ENCODE data around the gene VEGFB.

The VEGFB gene

GRCh38 chr11:64247729-64248531 is 13.5 kb downstream of the VEGFB start:
- no peak for DNase-seq (ENCODE audit: low read depth)

DNA sequence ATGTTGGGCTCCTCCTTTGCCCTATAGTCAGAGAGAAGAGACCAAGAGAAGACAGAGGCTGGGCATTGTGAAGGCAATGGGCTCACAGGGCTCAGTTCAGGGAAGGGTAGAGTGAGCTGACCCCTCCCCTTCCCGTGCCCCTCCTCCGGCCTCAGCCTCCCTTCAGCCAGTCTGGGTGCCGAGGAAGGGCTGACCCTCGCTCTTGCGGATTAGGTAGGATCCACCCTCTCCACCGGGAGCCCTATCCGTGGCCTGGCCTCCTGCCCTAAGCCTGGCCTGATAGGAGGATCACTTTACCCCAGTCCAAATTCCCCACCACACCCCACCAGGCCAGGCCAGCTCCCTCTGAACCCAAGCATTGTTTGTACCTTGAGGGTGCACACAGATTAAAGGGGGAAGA is 14.2 kb downstream of the VEGFB start:
- no peak for DNase-seq (ENCODE audit: low read depth)

- no peak for DNase-seq (ENCODE audit: low read depth)
Observed at GRCh38 chr11:64249038-64249437, 14.7 kb downstream of the VEGFB start.

DNA sequence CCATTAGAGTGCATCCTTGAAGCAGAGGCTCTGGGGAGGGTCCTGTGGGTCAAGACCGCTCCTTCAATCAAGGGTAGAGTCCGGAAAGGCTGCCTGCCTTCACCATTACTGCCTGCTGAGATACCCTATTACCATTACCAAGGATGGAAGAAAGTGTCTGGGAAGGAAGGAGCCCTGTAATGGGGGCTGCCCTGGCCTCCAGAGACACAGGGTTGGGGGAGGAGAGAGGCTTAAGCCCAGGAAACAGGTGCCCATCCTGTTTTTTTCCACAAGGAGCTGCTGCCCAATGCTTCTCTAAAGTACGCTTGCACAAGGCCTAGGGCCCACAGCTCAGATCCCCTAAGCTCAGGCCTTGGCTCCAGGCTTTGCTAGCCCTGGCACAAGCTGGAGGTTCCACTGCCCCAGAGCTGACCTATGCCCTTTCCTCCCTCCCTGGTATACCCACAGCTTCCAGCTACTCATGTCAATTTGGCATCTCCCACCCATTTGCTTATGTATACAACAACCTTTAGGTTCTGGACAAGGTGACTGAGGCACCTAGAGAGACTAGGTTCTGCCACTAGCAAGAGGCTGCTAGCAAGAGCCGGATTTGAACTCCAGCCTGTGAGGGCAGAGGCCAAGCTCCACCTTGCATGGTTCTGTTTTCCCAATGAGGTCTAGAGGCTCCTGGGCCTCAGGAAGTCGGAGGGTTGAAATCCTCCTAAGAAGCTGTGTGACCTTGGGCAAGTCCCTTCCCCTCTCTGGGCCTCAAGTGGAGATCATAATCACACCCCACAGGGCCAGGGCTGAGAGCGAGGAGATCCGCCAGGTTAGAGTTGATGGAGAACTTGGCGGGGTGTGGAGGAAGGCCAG is 15.4 kb downstream of the VEGFB start:
- DNase-seq (ENCODE audit: low read depth): no peak

DNA sequence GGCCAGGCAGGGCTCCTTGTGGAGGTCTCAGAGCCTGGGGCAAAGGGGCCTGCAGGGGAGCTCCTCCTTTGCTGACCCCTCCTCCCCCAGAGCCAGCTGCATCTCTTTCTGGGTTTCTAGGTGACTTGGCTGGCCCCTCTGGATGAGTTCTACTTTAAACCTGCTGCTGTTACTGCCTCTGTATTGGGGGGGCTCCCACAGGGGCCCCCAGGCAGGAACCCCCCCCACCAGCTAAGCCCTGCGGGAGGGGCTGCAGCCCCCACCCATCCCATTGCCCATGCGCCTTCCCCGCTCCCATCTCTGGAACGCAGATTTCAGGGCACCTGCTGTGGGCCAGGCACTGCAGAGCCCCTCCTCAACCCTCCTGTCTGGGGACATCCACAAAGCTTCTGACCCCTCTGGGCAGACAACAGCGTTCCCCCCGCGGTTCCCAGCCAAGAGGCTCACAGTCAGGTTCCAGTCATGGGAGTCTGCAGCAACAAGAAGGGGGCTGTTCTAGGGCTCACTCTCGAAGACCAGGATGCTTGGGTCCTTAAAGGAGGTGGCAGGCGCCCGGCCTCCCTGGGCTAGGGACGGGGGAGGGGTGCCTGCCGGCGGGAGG is 16.1 kb downstream of the VEGFB start:
- no peak for DNase-seq (ENCODE audit: low read depth)

DNA sequence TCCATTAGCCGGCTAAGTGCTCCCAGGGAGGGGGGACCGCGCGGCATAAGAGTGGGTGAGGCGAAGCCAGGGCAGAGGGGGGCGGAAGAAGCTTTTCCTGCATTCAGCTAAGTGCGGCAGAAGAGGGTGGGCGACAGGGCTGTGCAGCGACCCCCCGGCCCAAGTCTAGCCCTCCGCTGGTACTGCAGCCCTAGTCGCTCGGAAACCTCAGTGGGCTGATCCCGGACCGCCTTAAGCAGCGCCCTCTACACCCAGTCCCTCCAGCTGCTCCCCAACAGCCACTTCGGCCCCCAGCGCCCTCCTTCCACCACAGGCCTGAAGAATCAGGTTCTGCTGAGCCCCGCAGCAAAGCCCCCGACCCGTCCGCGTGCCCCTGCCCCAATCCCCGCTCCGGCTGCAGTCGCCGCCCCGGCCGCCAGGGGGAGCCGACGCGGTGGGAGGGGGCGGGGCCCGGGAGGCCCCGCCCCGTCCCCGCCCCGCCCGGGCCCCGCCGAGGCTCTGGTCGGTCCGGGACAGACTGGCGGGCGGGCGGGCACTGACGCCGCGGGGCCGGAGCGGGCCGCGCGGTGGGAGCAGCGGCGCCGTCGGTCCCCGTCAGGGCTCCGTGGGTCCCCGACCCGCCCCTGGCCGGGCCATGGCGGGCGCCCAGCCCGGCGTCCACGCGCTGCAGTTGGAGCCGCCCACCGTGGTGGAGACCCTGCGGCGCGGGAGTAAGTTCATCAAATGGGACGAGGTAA is 16.8 kb downstream of the VEGFB start, which contains the start of gene PLCB3:
PLCB3 (plus strand) TSS at position 515 of the 737 bp plus-strand sequence; CDS start at position 635, 120 bp downstream.
- DNase-seq (ENCODE audit: low read depth): peak; percentile 65

DNA sequence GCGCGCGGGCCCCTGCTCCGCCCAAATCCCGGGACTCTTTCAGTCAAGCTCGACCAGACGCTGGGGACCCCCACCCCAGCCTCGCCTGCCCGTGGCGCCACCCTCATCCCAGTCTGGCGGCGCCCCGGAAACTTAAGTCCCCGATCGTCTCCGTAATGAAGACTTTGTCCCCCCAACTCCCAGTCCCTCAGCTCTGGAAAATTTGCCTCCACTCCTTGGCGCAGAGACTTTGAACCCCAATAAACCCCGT is 17.3 kb downstream of the VEGFB start:
- DNase-seq (ENCODE audit: low read depth): no peak

DNA sequence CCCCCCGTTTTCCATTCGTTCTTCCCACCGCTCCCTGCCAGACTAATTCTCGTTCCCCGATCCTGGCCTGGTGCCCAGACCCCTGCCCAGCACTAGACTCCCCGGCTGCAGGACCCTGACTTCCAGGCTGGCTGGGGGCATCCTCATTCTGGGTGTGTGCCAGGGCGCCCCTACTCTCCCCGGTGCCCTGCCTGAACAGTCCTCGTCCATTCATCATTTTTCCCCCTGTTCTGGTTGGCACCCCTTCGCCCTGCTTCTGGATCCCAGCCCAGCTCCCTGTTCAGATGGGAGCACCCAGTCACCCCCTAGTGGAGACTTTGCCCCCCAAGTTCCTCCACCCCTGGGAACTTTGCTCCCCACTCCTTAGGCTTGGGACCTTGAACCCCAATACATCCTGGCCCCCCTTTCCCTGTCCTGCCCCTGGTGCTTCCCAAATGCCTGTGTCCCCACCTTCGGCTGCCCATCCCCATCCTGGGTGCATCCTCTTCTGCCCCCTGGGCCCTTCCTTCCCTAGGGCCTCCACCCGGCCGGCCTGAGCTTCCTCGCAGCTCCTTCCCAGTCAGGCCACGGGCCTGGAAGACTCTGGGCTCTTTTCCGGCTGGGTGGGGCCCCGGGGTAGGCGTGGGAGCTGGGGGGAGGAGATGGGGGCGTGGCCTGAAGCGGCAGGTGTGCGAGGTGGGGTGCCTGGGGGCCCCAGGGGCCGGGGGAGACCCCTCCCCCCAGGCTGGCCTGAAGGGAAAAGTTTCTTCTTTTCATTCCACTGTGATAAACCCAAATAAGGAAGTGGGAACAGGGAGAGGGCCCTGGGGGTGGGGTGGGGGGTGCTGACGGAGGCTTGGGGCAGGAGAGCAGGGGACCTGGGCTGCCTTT is 17.9 kb downstream of the VEGFB start:
- no peak for DNase-seq (ENCODE audit: low read depth)

DNA sequence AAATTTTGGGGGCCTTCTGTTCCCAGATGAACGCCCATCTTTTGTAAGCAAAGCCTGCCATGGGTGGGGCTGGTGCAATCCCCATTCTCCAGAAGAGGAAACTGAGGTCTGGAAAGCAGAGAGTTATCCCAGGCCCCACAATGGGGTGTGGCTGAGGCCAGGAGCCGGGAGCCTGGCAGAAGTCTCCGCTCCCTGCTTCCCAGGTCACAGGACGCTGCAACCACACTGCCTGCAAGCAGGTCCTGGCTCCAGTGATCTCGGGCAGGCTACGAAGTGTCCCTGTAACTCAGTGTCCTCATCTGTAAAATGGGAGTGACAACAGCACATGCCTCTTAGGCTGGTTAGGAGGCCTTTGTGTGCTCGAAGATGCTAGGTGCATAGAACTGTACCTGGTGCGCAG is 18.7 kb downstream of the VEGFB start:
- DNase-seq (ENCODE audit: low read depth): no peak

DNA sequence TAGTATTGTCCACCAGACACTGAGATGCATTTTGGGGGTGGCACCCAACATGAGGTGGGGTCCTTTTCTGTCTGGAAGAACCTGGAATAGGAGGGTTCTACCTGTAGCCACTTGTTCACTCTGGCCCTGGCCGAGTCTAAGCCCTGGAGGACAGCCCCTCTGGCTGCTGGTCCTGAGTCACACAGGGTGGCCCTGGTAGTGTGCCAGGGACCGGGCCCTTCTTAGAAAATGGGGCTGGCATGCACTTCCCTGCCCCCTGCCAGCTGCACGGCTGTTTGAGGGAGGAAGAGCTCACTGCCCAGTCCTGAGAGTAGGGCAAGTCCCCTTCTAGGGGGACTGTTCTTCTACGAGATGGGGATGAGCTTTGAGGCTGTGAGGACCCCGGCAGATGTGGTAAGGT is 19.1 kb downstream of the VEGFB start:
- DNase-seq (ENCODE audit: low read depth): no peak

DNA sequence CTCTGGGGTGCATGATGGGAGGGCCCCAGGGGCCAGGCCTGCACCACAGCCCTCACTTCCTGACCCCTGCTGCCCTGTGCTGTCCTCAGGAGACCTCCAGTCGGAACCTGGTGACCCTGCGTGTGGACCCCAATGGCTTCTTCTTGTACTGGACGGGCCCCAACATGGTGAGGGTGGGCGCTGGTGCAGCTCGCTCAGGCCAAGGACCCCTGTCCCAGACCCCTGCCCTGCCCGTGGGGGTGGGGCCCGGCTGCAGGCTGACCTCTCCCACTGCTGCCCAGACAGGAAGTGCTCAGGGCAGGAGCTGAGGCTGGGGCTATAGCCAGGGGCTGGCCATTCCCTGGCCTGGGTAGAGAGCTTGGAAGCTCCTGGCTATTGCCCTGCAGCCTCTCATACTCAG is 19.9 kb downstream of the VEGFB start:
- no peak for DNase-seq (ENCODE audit: low read depth)

- DNase-seq (ENCODE audit: low read depth): no peak
Observed at GRCh38 chr11:64255135-64256128, 21.0 kb downstream of the VEGFB start.

DNA sequence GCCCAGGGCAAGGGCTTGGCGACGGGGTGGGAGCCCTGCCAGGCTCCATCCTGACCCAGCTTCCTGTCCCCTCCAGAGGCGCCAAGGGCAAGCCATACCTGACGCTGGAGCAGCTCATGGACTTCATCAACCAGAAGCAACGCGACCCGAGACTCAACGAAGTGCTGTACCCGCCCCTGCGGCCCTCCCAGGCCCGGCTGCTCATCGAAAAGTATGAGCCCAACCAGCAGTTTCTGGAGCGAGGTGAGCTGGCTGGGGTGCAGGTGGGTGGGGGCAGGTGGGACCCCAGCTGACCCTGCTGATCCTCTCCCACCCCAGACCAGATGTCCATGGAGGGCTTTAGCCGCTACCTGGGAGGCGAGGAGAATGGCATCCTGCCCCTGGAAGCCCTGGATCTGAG is 21.9 kb downstream of the VEGFB start:
- DNase-seq (ENCODE audit: low read depth): no peak

DNA sequence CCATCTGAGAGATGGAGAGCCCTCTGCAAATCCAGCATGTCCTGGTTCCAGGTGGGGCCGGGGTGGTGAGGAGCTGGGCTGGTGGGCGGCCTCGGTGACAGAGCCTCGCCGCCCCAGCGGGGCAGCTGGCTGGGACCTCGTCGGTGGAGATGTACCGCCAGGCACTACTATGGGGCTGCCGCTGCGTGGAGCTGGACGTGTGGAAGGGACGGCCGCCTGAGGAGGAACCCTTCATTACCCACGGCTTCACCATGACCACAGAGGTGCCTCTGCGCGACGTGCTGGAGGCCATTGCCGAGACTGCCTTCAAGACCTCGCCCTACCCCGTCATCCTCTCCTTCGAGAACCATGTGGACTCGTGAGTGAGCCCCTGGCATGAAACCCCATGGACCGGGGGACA is 24.0 kb downstream of the VEGFB start:
- DNase-seq (ENCODE audit: low read depth): no peak

DNA sequence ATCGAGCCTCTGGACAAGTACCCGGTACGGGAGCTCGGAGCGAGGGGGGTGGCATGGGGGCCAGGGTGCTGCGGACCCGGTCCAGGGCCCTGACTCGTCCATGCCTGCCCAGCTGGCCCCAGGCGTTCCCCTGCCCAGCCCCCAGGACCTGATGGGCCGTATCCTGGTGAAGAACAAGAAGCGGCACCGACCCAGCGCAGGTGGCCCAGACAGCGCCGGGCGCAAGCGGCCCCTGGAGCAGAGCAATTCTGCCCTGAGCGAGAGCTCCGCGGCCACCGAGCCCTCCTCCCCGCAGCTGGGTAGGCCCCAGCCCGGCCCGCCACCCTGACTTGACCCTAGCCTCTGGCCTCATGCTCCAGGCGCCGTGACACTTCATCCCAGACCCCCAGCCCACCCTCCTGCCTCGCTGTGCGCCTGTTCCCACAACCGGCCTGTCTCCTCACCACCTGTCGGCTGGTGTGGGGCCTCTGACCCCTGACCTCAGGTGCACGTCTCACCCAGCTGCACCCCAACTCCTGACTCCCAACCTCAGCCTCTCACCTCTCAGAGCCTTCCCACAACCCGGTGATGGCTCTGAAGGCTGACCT is 24.7 kb downstream of the VEGFB start:
- no peak for DNase-seq (ENCODE audit: low read depth)

GRCh38 chr11:64259533-64260067 is 25.2 kb downstream of the VEGFB start:
- DNase-seq (ENCODE audit: low read depth): no peak

GRCh38 chr11:64260147-64260708 is 25.8 kb downstream of the VEGFB start:
- DNase-seq (ENCODE audit: low read depth): no peak

DNA sequence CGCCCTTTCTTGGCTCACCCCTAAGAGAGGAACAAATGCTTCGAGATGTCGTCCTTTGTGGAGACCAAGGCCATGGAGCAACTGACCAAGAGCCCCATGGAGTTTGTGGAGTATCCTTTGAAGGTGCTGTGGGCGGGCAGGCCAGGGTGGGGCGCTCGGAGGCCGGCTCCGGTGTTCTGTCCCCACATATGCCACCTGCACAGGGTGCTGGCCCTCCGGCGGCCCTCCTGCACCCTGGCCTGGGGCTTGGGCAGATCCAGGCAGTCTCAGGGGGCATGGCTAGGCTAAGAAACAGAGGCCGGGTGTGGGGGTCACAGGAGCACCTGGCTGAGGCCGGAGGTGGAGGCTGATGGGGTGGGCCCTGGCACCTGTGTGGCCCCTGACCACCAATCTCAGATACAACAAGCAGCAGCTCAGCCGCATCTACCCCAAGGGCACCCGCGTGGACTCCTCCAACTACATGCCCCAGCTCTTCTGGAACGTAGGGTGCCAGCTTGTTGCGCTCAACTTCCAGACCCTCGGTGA is 27.2 kb downstream of the VEGFB start:
- DNase-seq (ENCODE audit: low read depth): no peak

All from stimulated activated CD8-positive, alpha-beta memory T cell treated with anti-CD3 and anti-CD28 coated beads, Interleukin-15, amount 100 ng/mL, for 24 hours (primary cell).